Measurements from ENCODE around the gene XG. TPM values are rescaled to one million over a fixed set of nuclear protein-coding genes. Genes with fewer than 3 reads are reported as not detected.

XG gene
- total and polyA plus RNA-seq, 9 of the 15 experiments (the other 6 are each of a cell fraction or from before 2014, with no cell fraction given): 0.03 to 0.12 TPM; not detected in 7

DNA sequence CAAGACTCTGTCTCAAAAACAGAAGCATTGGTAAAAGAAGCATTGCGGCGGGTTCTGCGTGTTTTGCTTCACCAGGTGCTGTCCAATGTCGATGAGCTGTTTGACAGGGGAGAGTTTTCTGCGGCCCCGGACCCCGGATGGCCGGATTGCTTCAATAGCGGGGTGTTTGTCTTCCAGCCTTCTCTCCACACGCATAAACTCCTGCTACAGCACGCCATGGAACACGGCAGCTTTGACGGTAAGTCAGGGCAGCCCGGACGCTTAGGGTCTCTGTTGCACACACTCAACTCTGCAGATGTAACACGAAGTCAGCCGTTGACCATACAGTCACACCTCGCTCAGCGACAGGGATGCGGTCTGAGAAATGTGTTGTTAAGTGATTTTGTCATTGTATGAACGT lies 103.1 kb downstream of the XG start:
- FAIRE-seq: no peak

DNA sequence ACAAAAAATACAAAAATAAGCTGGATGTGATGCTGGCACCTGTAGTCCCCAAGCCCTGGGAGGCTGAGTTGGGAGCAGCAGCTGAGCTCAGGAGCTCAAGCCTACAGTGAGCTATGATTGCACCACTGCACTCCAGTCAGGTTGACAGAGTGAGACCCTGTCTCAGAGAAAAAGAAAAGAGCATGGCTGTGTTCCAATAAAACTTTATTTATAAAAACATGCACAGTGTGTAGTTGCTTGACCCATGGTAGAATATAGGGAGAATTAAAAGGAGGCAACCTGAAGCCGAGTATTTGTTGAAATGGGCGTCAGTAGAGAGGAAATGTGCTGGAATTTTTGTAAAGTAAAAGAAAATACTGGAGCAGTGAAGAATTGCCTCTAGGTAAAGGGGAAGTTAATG lies 103.9 kb downstream of the XG start:
- H3K9me3 ChIP-seq (replicated peaks; ENCODE audit: control insufficient read depth, insufficient read depth, low read depth, low read length): no peaks in the 10 kb centered on the region
- in situ Hi-C loops (cut with MboI) (no loop called here), intact Hi-C loops (cut with micrococcal nuclease) (no loop called here)
- no peaks in the 10 kb centered on the region; a peak in 1 of 5 replicates for H3K4me1 ChIP-seq (replicated peaks in 1 of 2; ENCODE audit: control insufficient read depth in 2 of 2, insufficient read depth in 2 of 2, low read length in 2 of 2)
- H3K36me3 ChIP-seq (ENCODE audit: control insufficient read depth, insufficient read depth, low read length): no peaks in the 10 kb centered on the region
- no peak overlapping the region for H2AFZ ChIP-seq (ENCODE audit: low read depth, low read length)
- H3K9me1 ChIP-seq (ENCODE audit: control insufficient read depth, insufficient read depth, low read length): no peaks in the 10 kb centered on the region
- ChIA-PET POLR2A (no interaction called here), CTCF (ENCODE audit: low intra/inter-chr PET ratio) (no interaction called here)
- no TSS peak for BruUV-seq (replicated peaks)
- H3K4me3 ChIP-seq: no peak overlapping the region
- no peaks in the 10 kb centered on the region for H3K27me3 ChIP-seq (ENCODE audit: control insufficient read depth in 2 of 2, insufficient read depth in 2 of 2, low read length in 2 of 2)
- no peak for FAIRE-seq
- no peak for DNase-seq (ENCODE audit: extremely low read depth in 1 of 4, low spot score in 3 of 4)
- H3K9ac ChIP-seq (ENCODE audit: insufficient read depth in 1 of 2, low read depth in 2 of 2, low read length in 2 of 2): no peak overlapping the region
- no peak for ATAC-seq
- H3K4me2 ChIP-seq (ENCODE audit: insufficient read depth, low read length): no peak overlapping the region
- no peaks in the 10 kb centered on the region for H4K20me1 ChIP-seq (replicated peaks; ENCODE audit: control insufficient read depth, insufficient read depth, low read length)
- WGBS (ENCODE audit: insufficient coverage, low coverage, missing lambda C conversion rate): 56% methylated on average over 2 of the region's 2 CpGs
- H3K79me2 ChIP-seq (ENCODE audit: control insufficient read depth, insufficient read depth, low read length): no peaks in the 10 kb centered on the region
- no peak overlapping the region for H3K27ac ChIP-seq (ENCODE audit: extremely low read depth, low read depth, low read length)
- TF ChIP-seq SPI1 (IDR thresholded peaks at IDR 0.05; ENCODE audit: borderline replicate concordance, low read depth, low read length): no peak

More for the DNA sequence above, 103.1 kb downstream of the XG start:
- in situ Hi-C loops (cut with MboI): no loop called here
- DNase-seq (ENCODE audit: extremely low read depth in 1 of 4, low spot score in 3 of 4) (no peak), ATAC-seq (no peak)
- 65% methylated on average over 21 of the region's 21 CpGs for WGBS (ENCODE audit: insufficient coverage, low coverage, missing lambda C conversion rate)
- no peaks in the 10 kb centered on the region for H3K9me1 ChIP-seq (ENCODE audit: control insufficient read depth, insufficient read depth, low read length)
- no peak overlapping the region for H3K4me2 ChIP-seq (ENCODE audit: insufficient read depth, low read length)
- intact Hi-C loops (cut with micrococcal nuclease): no loop called here
- no peak overlapping the region for H3K4me3 ChIP-seq
- TF ChIP-seq ZNF444 (CRISPR knock-in tag; IDR thresholded peaks at IDR 0.05) (no peak), XRCC4 (IDR thresholded peaks at IDR 0.05; ENCODE audit: extremely low read depth, insufficient read depth, insufficient read length) (no peak)
- TF ChIP-seq, protein P1, sequence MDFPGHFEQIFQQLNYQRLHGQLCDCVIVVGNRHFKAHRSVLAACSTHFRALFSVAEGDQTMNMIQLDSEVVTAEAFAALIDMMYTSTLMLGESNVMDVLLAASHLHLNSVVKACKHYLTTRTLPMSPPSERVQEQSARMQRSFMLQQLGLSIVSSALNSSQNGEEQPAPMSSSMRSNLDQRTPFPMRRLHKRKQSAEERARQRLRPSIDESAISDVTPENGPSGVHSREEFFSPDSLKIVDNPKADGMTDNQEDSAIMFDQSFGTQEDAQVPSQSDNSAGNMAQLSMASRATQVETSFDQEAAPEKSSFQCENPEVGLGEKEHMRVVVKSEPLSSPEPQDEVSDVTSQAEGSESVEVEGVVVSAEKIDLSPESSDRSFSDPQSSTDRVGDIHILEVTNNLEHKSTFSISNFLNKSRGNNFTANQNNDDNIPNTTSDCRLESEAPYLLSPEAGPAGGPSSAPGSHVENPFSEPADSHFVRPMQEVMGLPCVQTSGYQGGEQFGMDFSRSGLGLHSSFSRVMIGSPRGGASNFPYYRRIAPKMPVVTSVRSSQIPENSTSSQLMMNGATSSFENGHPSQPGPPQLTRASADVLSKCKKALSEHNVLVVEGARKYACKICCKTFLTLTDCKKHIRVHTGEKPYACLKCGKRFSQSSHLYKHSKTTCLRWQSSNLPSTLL (IDR thresholded peaks at IDR 0.05): no peak
- no peak overlapping the region for H3K9ac ChIP-seq (ENCODE audit: insufficient read depth in 1 of 2, low read depth in 2 of 2, low read length in 2 of 2)
- no peaks in the 10 kb centered on the region for H3K79me2 ChIP-seq (ENCODE audit: control insufficient read depth, insufficient read depth, low read length)
- POLR2A ChIA-PET: no interaction called here
- no peak overlapping the region for H3K27ac ChIP-seq (ENCODE audit: extremely low read depth, low read depth, low read length)
- no peaks in the 10 kb centered on the region for H4K20me1 ChIP-seq (replicated peaks; ENCODE audit: control insufficient read depth, insufficient read depth, low read length)
- no TSS peak for BruUV-seq (replicated peaks)
- no peak overlapping the region for H2AFZ ChIP-seq (ENCODE audit: low read depth, low read length)
- H3K9me3 ChIP-seq (replicated peaks; ENCODE audit: control insufficient read depth, insufficient read depth, low read depth, low read length): no peaks in the 10 kb centered on the region
- H3K27me3 ChIP-seq (ENCODE audit: control insufficient read depth in 2 of 2, insufficient read depth in 2 of 2, low read length in 2 of 2): no peaks in the 10 kb centered on the region
- H3K4me1 ChIP-seq (replicated peaks in 1 of 2; ENCODE audit: control insufficient read depth in 2 of 2, insufficient read depth in 2 of 2, low read length in 2 of 2): no peaks in the 10 kb centered on the region; a peak in 1 of 5 replicates
- no peaks in the 10 kb centered on the region for H3K36me3 ChIP-seq (ENCODE audit: control insufficient read depth, insufficient read depth, low read length)
- CTCF ChIA-PET (ENCODE audit: low intra/inter-chr PET ratio): no interaction called here
